Smooth muscle cell (in vitro differentiated cells): ENCODE measurements around the gene TSPAN33. TPM values are rescaled to one million over a fixed set of nuclear protein-coding genes. Genes with fewer than 3 reads are reported as not detected.

Experiments used
- DNase-seq: peaks from one replicate; lab custom pipeline; 2025; ENCODE audit not compliant: unreplicated experiment; lab: John Stamatoyannopoulos, UW
- H2AFZ ChIP-seq: fragments of 200-600 bp; sonication (generic); 2 replicates; pipeline ENCODE4 v1.6.0; 2016; ENCODE audit warnings: antibody characterized with exemption, low read depth, mild to moderate bottlenecking
- H3F3A ChIP-seq: fragments of 200-600 bp; sonication (generic); 2 replicates; pipeline ENCODE4 v1.6.0; 2017; ENCODE audit warnings: antibody characterized with exemption, low read depth
- H3K27ac ChIP-seq: fragments of 200-600 bp; sonication (generic); 2 replicates; pipeline ENCODE4 v1.5.1; 2016; ENCODE audit warnings: low read depth, mild to moderate bottlenecking
- H3K27me3 ChIP-seq: fragments of 200-600 bp; sonication (generic); 2 replicates; pipeline ENCODE4 v1.6.1; 2016; ENCODE audit warnings: low read depth, mild to moderate bottlenecking
- H3K36me3 ChIP-seq: fragments of 200-600 bp; sonication (generic); 2 replicates; pipeline ENCODE4 v1.5.1; 2016; ENCODE audit warnings: low read depth
- H3K4me1 ChIP-seq: fragments of 200-600 bp; sonication (generic); 2 replicates; pipeline ENCODE4 v1.5.1; 2016; ENCODE audit warnings: low read depth
- H3K4me2 ChIP-seq: fragments of 200-600 bp; sonication (generic); 2 replicates; pipeline ENCODE4 v1.6.0; 2016; ENCODE audit warnings: mild to moderate bottlenecking
- H3K4me3 ChIP-seq: fragments of 200-600 bp; sonication (generic); 2 replicates; pipeline ENCODE4 v1.5.1; 2016; ENCODE audit warnings: mild to moderate bottlenecking
- H3K79me2 ChIP-seq: fragments of 200-600 bp; sonication (generic); 2 replicates; pipeline ENCODE4 v1.6.0; 2016; ENCODE audit warnings: low read depth, mild to moderate bottlenecking
- H3K9ac ChIP-seq: fragments of 200-600 bp; sonication (generic); 2 replicates; pipeline ENCODE4 v1.6.0; 2016; ENCODE audit warnings: low read depth
- H3K9me3 ChIP-seq: fragments of 200-600 bp; sonication (generic); replicated peaks from 2 replicates; pipeline ENCODE4 v1.5.1; 2016; ENCODE audit warnings: low read depth
- H4K20me1 ChIP-seq: fragments of 200-600 bp; sonication (generic); 2 replicates; pipeline ENCODE4 v1.6.0; 2016; ENCODE audit warnings: low read depth
- CTCF ChIP-seq: fragments of 200-600 bp; sonication (generic); IDR thresholded peaks from 2 replicates; pipeline ENCODE4 v1.5.1; 2017; ENCODE audit warnings: borderline replicate concordance, mild to moderate bottlenecking, antibody characterized with exemption; ENCODE audit not compliant: insufficient read depth, poor library complexity, severe bottlenecking
- WGBS: methylation state at CpG from one replicate; pipeline ENCODE4 v1.1.7; 2016; ENCODE audit warnings: low lambda C conversion rate; 5-methylcytosine and 5-hydroxymethylcytosine counted together
- polyA plus RNA-seq: library from polyadenylated mRNA; unstranded; fragments of >200 nt; fragmentation: Nextera tagmentation; extraction: Ambion mirVana; gene quantifications from 2 replicates; pipeline ENCODE4 v1.2.1, GENCODE V29; 2016
- total RNA-seq: library from RNA; depleted of rRNA; stranded (reverse); fragments of >200 nt; gene quantifications from 2 replicates; pipeline ENCODE4 v1.2.3, GENCODE V29; 2014

Gene TSPAN33
- total RNA-seq (2.0 and 2.8 TPM in 2 replicates), polyA plus RNA-seq (1.6 and 2.4 TPM in 2 replicates)

- peak within 1 kb of the TSS; percentile 44 for H3K4me3 ChIP-seq
- no peaks in the 10 kb centered on the region for H3K4me1 ChIP-seq
- no peaks in the 10 kb centered on the region for H3F3A ChIP-seq
- TF ChIP-seq CTCF, result no peak
- H2AFZ ChIP-seq, result peak within 1 kb of the TSS; percentile 89
- H3K27me3 ChIP-seq, result peaks cover 47% of the 10 kb centered on the region
- no peak within 1 kb of the TSS for H3K9ac ChIP-seq
- H3K36me3 ChIP-seq, result no peaks in the 10 kb centered on the region
- 6% methylated on average over 25 of the region's 43 CpGs for WGBS
- no peak within 1 kb of the TSS for H3K27ac ChIP-seq
- no peaks in the 10 kb centered on the region for H3K79me2 ChIP-seq
- H4K20me1 ChIP-seq, result no peaks in the 10 kb centered on the region
- no peaks in the 10 kb centered on the region for H3K9me3 ChIP-seq
- peak; percentile 23 for DNase-seq
- H3K4me2 ChIP-seq, result peak within 1 kb of the TSS; percentile 96
Observed at GRCh38 chr7:129144095-129144833, at the start of gene TSPAN33. TSS of gene TSPAN33 (plus strand) at chr7:129144707. CDS start at chr7:129144981, 274 bp downstream.

- H3F3A ChIP-seq, result no peaks in the 10 kb centered on the region
- no peak overlapping the region for H3K4me3 ChIP-seq
- no peak overlapping the region for H3K27ac ChIP-seq
- H3K4me1 ChIP-seq, result no peaks in the 10 kb centered on the region
- no peaks in the 10 kb centered on the region for H3K36me3 ChIP-seq
- H3K27me3 ChIP-seq, result no peaks in the 10 kb centered on the region
- no peak for DNase-seq
- 87% methylated on average over 6 of the region's 6 CpGs for WGBS
- H2AFZ ChIP-seq, result no peak overlapping the region
- no peaks in the 10 kb centered on the region for H4K20me1 ChIP-seq
- H3K4me2 ChIP-seq, result no peak overlapping the region
- no peak overlapping the region for H3K9ac ChIP-seq
- H3K9me3 ChIP-seq, result no peaks in the 10 kb centered on the region
- H3K79me2 ChIP-seq, result no peaks in the 10 kb centered on the region
- no peak for TF ChIP-seq CTCF
Observed at GRCh38 chr7:129095258-129095657, 49.2 kb upstream of the TSPAN33 start.

- no peaks in the 10 kb centered on the region for H3F3A ChIP-seq
- no peak for TF ChIP-seq CTCF
- no peaks in the 10 kb centered on the region for H3K4me1 ChIP-seq
- H3K9me3 ChIP-seq, result no peaks in the 10 kb centered on the region
- H3K27me3 ChIP-seq, result no peaks in the 10 kb centered on the region
- H3K9ac ChIP-seq, result no peak overlapping the region
- H3K79me2 ChIP-seq, result no peaks in the 10 kb centered on the region
- H4K20me1 ChIP-seq, result no peaks in the 10 kb centered on the region
- WGBS, result 89% methylated on average over 8 of the region's 8 CpGs
- H2AFZ ChIP-seq, result no peak overlapping the region
- H3K36me3 ChIP-seq, result no peaks in the 10 kb centered on the region
- no peak overlapping the region for H3K4me3 ChIP-seq
- no peak for DNase-seq
- no peak overlapping the region for H3K4me2 ChIP-seq
- no peak overlapping the region for H3K27ac ChIP-seq
Observed at GRCh38 chr7:129098409-129099084, 46.0 kb upstream of the TSPAN33 start.
